HCT116 (cell line): ENCODE data around the gene SMG6.

Source experiments
- MAX ChIP-seq: IDR thresholded peaks from 2 replicates; pipeline ENCODE4 v1.6.1; 2012
- POLR2A ChIP-seq: IDR thresholded peaks from 2 replicates; pipeline ENCODE4 v1.7.0; 2011; ENCODE audit warnings: borderline replicate concordance; ENCODE audit not compliant: insufficient read depth, insufficient read length; ENCODE audit errors: extremely low read depth
- SP1 ChIP-seq: IDR thresholded peaks from 2 replicates; pipeline ENCODE4 v1.6.1; 2012; ENCODE audit warnings: low read depth
- TF ChIP-seq, protein P1 (sequence below), 3 experiments: fragments of 200-600 bp in 1 of 3; sonication (generic) in 1 of 3; IDR thresholded peaks in 2 of 3; conservative IDR thresholded peaks in 1 of 3; 2 replicates each; pipeline ENCODE4 v1.5.1; 2012 to 2017; ENCODE audit warnings: low read depth in 2 of 3, low read length in 2 of 3, antibody characterized with exemption in 1 of 3, borderline replicate concordance in 1 of 3, control low read depth in 1 of 3, mild to moderate bottlenecking in 1 of 3, mixed read lengths in 1 of 3, mixed run types in 1 of 3, moderate library complexity in 1 of 3; ENCODE audit not compliant: insufficient read depth in 1 of 3

DNA sequence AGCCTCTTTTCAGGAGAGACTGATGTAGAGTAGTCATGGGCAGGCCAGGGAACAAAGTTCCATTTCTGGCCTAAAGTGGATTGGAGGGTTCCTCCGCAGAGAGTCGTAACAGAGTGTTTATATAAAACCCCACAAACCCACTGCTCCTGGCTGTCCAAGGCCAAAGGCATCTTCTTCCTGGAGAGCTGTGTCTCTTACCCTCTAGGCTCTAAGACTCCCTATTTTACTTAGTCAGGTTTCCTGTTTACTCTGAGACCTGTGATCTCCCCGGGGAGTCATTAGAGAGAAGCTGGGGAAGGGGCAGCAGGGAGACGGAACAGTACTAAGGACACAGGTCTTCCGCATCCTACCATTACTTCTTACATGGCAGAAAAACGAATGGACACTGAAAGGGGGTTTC is 179.2 kb downstream of the SMG6 start:
- TF ChIP-seq, protein P1, sequence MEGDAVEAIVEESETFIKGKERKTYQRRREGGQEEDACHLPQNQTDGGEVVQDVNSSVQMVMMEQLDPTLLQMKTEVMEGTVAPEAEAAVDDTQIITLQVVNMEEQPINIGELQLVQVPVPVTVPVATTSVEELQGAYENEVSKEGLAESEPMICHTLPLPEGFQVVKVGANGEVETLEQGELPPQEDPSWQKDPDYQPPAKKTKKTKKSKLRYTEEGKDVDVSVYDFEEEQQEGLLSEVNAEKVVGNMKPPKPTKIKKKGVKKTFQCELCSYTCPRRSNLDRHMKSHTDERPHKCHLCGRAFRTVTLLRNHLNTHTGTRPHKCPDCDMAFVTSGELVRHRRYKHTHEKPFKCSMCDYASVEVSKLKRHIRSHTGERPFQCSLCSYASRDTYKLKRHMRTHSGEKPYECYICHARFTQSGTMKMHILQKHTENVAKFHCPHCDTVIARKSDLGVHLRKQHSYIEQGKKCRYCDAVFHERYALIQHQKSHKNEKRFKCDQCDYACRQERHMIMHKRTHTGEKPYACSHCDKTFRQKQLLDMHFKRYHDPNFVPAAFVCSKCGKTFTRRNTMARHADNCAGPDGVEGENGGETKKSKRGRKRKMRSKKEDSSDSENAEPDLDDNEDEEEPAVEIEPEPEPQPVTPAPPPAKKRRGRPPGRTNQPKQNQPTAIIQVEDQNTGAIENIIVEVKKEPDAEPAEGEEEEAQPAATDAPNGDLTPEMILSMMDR (IDR thresholded peaks at IDR 0.05 in 2 of 3, conservative IDR thresholded peaks at IDR 0.05 in 1 of 3; ENCODE audit: borderline replicate concordance in 1 of 3, insufficient read depth in 1 of 3, low read depth in 2 of 3, low read length in 2 of 3), result no peak
- TF ChIP-seq POLR2A, result no peak
- no peak for TF ChIP-seq SP1
- no peak for TF ChIP-seq MAX
